Measurements from ENCODE around the gene ATP11A.
A peak's percentile ranks its signal among the peaks of the same experiment; 100 is the strongest.

Gene ATP11A

GRCh38 chr13:112711528-112712265 is 21.9 kb downstream of the ATP11A start:
- no peak for DNase-seq

DNA sequence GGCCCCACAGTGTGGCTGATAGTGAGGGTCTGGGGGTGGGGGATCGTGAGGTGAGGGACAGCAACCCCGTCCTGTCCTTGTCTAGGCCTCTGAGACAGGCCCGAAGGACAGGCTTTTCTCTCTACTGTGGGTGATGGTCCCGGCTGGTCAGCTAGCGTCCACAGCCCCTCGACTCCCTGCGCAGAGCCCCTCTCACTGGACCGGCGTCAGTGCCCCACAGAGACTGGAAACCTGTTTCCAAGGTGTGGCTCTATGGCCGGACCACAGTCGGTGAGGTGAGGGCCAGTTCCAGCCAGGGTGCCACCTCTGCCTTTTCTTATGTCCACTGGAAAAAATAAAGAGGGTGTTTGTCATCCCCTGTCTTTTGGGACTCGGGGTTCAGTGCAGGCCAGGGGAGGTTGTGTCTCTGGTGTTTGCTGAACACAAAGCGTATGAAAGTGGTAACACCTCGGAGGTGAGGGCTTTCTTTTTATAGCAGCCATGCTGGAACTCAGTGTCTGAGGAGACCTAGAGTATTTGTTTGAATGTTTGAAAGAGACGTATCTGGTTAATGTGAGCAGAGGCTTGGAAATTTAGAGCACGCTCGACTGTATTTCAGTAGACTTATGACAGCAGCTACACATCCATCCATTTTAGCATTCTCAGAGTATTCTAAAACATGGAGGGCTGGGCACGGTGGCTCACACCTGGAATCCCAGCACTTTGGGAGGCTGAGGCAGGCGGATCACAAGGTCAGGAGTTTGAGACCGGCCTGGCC is 22.8 kb downstream of the ATP11A start:
- no peak for DNase-seq

DNA sequence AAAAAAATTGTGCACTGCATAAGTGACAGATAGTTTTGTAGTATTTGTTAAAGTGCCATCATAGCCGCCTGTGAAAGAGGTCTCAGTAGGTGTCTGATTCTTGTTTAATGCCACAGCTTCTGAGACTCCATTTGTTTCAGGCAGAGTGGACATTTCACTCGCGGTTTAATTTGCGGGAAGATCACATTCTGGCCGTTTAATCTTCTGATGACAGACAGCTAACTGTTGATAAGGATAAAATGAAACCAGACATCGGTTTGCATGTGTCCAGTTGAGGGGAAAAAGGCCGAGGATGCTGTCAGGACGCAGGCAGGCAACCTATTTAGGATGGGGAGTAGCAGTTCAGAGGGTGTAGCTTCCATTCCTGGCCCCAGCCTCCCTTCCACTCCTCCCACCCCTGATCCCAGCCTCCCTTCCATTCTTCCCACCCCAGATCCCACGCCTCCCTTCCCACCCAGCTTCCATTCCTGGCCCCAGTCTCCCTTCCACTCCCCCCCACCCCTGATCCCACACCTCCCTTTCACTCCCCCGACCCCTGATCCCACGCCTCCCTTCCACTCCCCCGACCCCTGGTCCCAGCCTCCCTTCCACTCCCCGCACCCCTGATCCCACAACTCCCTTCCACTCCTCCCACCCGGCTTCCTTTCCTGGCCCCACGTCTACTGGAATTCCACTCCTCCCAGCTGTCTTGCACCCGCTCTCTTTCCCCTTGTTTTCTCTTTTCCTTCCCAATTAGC is 23.8 kb downstream of the ATP11A start:
- DNase-seq: no peak

- DNase-seq: no peak
Observed at GRCh38 chr13:112714376-112715174, 24.7 kb downstream of the ATP11A start.

DNA sequence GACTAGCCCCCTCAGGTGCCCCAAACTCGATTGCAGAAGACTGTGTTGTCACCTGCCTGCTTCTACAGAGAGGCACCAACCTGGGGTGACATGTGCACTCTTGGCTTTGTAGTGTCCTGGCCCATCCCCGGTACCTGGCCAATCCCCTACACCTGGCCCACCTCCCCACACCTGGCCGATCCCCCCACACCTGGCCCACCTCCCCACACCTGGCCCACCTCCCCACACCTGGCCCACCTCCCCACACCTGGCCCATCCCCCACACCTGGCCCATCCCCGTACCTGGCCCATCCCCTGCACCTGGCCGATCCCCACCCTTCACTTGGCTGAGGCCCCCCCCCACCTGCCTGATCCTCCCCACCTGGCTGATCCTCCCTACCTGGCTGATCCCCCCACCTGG is 25.4 kb downstream of the ATP11A start:
- DNase-seq: no peak

- DNase-seq: no peak
Observed at GRCh38 chr13:112715715-112716460, 26.1 kb downstream of the ATP11A start.

DNA sequence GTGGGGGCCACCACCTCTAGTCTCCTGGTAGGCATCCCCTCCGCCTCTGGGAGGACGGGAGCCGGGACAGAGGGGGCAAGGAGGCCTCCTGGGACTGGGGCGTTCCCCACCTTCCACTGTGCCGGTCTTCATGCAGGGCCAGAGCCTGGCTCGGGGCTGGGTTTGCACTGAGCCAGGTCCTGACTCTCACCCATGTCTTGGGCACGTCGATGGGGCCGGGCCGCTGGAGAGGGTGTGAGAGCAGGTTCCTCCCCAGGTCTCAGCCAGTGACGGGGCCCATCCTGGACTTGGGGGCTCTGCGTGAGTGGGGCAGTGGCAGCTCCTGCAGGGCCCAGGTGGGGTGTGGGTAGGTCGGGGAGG is 26.6 kb downstream of the ATP11A start:
- no peak for DNase-seq

DNA sequence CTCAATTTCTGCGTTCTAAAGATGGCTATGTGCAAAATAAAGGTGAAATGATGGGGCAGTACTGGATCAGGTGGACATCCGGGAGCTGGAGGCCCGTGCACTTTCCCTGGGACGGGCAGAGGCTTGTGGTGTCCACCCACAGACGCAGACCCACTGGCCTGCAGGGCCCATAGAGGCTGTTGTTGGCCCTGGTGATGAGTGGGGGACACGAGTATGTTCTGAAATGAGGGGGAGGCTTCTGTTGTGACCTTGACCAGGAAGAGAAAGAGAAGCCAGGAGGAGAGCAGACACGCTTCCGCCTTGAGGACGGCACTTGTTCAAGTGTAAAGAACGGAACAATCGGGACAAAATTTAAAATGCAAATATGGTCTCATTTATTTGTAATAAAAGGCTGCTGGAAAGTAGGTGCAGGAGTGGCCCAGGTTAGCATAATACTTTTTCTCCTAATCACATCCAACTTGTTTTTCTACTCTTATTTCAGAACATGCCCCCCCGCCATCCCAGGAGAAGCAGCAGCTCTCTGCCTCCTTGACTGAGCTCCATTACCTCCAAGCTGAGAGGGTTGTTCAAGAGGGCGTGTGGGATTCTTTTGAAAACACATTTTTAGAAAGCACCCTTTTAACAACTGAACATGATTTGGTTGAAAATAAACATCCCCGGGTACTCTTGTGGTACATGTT is 27.1 kb downstream of the ATP11A start:
- DNase-seq: no peak

DNA sequence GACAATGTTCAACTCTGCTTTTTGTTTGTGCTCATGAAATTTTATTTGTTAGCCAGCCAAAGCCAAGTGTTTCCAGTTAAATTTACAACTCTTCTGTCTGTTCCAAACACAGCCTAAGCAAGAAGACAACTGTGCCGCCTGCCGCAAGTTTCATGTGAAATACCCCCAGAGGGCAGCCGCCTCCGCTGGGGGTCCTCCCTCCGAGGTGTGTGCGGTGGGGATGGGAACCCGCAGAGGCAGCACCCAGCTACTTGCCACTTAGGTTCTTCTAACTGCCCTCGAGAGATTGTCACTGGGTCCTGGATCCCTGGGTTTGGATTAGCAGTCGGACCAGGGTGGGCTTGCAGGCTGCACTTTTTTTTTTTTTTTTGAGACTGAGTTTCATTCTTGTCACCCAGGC is 28.5 kb downstream of the ATP11A start:
- no peak for DNase-seq

DNA sequence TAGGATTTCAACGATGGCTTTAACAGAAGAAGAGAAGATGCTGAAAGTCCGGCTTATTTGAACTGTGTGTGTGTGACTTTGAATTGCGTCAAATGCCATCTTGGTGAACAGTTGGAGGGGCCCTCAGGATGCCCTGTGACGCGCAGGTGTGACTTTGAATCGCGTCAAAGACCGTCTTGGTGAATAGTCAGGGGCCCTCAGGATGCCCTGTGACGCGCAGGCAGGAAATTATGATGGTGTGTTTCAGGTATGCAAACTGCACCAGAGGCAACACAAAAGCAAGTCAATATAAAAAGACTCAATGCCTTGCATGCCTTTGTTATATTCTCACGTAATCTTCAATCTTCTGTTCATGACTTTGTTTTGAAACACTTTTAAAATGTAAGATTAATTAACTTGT is 29.2 kb downstream of the ATP11A start:
- DNase-seq: no peak

- no peak for DNase-seq
Observed at GRCh38 chr13:112719556-112719955, 29.7 kb downstream of the ATP11A start.

DNA sequence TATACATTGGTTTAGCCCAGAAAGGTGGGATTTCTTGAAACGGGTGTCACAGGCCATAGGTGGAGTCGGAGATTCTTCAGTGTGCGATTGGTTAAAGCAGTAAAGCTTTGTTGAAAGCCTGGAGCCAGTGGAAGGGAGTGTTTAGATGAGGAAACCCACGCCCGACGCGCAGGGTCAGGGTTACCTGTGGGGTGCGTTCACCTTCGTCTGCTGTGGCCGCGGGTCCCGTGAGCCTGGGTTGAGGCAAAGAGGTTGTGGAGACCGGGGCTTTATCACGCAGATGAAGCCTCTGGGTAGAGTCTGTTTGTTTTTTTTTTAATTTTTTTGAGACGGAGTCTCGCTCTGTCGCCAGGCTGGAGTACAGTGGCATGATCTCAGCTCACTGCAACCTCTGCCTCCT is 30.4 kb downstream of the ATP11A start:
- no peak for DNase-seq

DNA sequence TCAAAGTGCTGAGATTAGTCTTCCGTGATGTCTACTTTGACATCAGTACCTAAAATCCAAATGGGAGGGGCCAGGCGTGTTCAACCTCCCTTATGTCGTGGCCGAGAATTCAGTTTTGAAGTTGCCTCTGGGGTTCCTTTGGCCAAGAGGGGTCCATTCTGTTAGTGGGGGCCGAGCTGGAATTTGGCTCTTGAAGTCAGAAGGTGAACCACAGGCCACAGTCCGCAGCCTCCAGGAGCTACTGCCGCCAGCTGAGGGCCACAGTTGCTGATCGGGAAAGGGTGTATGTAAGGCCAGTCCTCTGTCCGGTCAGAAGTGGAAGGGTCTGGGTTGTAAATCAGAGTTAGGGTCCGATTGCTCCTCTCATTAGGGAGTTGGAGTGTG is 31.0 kb downstream of the ATP11A start:
- no peak for DNase-seq

DNA sequence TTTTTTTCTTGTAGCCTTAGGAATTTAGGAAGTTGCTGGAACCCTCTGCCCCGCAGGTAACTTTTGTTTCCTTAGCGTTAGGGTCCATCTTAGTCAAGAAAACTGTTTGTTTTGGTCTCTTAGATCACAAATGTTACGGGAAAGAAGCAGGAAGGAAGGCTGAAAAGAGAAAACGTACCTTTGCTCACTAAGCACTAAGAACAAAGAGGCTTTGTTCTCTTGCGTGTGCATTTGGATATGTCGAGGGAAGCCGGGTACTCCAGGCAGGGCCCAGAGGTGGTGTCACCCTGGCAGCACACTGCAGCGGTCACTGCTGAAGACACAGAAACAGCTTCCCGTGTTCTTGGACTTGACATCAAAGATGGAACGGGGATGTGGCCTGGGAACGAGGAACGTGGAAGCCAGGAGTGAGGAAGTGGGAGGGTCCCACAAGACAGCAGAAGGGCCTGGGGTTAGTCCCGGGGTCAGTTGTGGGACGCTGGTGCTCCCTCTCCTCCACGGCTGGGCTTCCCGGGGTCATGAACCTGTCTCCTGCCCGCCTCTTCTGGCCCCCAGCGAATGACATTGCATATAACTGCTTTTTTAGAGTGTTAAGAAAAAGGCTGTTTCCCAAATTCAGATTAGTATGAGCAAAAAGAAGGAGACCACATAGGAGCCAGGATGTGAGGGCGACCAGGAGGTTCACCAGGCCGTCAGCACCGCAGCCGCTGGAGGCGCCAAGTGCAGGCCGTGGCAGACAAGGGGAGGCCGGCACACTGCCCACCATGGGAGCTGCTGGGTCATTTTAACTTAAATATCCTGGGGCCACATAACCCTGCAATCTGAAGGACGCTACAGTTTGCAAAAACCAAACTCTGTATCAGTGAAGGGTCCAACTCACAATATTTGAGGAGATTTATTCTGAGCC is 31.6 kb downstream of the ATP11A start:
- no peak for DNase-seq

DNA sequence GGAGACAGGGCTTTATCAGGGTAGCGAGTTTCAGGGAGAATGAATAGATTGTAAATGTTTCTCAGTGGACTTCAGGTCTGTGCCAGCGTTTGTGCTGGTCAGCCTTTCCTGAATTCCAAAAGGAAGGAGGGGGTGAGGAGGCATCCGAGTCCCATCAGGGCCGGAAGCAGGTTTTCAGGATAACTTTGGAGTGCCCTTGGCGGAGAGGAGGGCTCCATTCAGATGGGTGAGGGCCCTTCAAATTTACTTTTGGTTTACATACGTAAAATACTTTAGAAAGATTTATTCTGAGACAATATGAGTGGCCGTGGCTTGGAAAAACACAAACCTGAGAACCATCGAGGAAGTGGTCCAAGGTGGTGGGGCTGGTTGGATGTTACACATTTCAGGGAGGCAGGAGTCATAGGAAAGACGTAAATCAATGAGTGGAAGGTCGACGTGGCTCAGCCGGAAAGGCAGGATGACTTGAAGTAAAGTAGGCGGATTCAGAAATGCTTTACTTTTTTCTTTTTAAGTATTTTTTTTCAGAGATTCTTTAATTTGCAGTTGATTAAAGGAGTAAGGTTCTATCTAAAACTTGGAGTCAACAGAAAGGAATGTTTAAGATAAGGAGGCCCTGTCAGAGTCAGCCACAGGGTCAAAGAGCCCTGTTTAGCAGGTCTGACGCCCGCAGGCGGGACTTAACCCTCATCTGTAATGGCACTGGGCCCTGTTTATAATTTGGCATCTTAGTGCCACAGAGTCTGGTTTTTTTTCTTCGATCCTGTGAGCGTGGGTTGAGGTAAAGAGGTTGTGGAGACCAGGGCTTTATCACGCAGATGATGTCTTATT is 32.8 kb downstream of the ATP11A start:
- no peak for DNase-seq

- DNase-seq: no peak
Observed at GRCh38 chr13:112723771-112724170, 33.9 kb downstream of the ATP11A start.

GRCh38 chr13:112724788-112725345 is 35.0 kb downstream of the ATP11A start:
- no peak for DNase-seq

DNA sequence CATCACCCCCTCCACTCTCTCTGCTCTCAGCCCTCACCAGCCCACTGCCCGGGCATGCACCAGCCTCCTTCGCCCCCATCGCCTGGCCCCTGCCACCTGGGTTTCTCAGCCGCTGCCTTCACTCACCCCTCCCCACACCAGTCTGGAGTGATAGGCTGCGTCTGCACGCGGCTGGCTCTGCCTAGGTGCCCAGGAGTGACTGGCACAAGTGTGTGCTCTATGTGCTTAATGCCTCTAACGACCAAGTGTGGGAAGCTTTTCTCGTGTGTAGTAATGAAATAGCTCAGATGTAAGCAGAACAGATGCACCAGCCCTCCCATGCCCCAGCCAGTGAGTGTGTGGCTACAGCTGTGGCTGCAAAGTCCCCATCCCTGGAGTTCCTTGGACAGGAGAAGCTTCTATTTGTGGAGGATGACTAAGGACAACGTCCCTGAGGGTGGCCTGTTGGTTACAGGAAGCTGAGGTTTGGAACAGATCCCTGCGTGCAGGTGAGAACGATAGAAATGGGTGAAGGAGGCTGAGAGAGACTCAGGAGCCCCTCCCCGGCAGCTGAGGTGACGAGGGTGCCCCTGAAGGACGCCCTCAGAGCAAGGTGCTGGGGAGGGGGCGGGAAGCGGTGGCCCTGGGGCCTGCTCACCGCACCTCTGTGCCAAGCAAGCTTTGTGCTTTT is 35.6 kb downstream of the ATP11A start:
- DNase-seq: peak in 3 of 6 experiments; percentile 13 to 26 (median 21)
